ENCODE data around the gene ACAP3.

The ACAP3 gene

DNA sequence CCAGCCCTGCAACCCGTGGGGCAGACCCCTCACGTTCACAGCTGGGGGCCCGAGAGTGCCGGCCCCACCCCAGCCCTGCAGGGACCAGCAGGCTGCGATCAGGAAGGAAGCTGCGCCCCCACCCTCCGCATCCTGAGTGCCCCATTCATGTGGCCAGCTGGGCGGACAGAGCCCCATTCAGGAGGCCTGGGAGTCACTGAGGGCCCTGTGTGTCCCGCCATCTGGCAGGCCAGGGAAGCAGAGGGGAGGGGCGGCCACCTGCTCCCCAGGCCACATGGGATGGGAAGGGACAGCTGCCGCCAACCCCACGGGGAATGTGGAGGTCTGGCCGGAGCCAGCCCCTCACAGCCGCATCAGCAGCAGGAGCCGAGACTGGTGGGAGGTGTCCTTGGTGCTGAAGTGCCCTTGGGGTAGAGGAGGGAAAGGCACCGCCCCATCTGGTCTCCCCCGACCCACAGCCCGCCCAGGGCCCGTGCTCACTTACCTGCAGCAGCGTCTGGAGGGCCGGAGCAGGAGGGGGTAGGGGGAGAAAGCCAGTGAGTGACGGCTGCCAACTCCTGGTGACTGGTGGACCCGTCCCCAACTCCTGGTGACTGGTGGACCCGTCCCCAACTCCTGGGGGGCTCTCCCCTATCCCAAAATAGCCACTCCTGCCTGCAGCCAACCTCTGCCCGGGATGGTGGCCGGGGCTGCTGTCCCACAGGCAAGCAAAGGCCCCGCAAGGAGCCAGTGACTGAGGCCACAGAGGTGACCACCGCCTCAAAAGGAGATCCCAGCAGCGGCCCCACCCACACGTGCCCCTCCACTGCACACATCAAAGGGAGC, 8.7 kb downstream of the ACAP3 start:
- no peak overlapping the region for H3K27ac ChIP-seq (replicated peaks; ENCODE audit: low read length)

DNA sequence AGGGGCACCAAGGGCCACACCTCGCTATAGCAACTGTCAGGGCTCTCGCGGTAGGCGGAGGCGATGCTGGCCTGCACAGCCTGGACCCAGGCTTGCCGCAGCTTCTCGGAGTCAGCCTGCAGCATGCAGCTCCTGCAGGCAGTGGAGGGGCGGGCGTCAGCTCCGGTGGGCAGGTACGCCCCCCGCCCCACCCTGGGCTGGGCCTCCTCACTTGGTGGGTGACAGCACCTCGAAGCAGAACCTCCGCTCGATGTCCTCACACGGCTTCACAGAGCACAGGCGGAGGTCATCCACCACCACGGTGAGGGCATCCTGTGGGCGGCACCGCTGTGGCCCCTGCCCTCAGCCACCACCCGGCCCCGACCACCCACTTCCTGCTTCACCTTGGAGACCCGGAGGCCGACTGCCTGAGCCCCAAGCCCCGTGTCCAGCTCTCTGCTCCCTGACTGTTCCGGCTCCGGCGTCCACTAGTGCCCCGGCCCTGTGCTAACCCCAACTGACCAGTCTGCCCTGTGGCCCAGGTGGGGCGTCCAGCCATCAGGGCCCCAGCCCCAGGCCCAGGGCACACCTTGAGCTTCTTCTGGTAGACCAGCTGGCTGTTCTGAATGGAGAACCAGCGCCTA, 9.8 kb downstream of the ACAP3 start:
- Histone ChIP-seq H2AFZ (ENCODE audit: low read length) (no peak overlapping the region), H3K27ac (replicated peaks; ENCODE audit: low read length) (no peak overlapping the region), H3K9ac (ENCODE audit: low read depth, low read length, poor library complexity) (no peak overlapping the region), H2BK120ac (ENCODE audit: low read depth, low read length) (no peak overlapping the region), H3K4ac (ENCODE audit: low read length) (no peak overlapping the region), H2BK12ac (ENCODE audit: low read length) (no peak overlapping the region), H4K91ac (ENCODE audit: low read depth, low read length, poor library complexity) (no peak overlapping the region), H3K14ac (ENCODE audit: low read length) (no peak overlapping the region), H3K4me2 (ENCODE audit: insufficient read depth, low read length, poor library complexity, severe bottlenecking) (no peak overlapping the region), H3K36me3 (replicated peaks in 1 of 2; ENCODE audit: control insufficient read depth in 2 of 2, insufficient read depth in 2 of 2, low read length in 2 of 2) (peaks cover 3 to 31% of the 10 kb centered on the region in 2 donors), H3K4me1 (ENCODE audit: control insufficient read depth in 2 of 2, insufficient read depth in 1 of 2, low read depth in 1 of 2, low read length in 2 of 2) (no peaks in the 10 kb centered on the region), H2BK15ac (ENCODE audit: low read length) (no peak overlapping the region), H3K79me1 (ENCODE audit: low read depth, low read length) (peaks cover 4% of the 10 kb centered on the region), H2BK5ac (ENCODE audit: low read length) (peak overlapping the region; percentile 24), H3K18ac (ENCODE audit: low read length) (no peak overlapping the region), H3K9me3 (replicated peaks in 1 of 2; ENCODE audit: control insufficient read depth in 2 of 2, insufficient read depth in 1 of 2, low read depth in 1 of 2, low read length in 2 of 2) (peaks cover 0 to 3% of the 10 kb centered on the region in 2 donors), H3K23ac (ENCODE audit: low read depth, low read length, poor library complexity) (no peak overlapping the region), H4K8ac (ENCODE audit: low read depth, low read length) (peak overlapping the region; percentile 43), H2AK5ac (ENCODE audit: low read depth, low read length) (no peak overlapping the region), H3K27me3 (ENCODE audit: control insufficient read depth in 3 of 3, insufficient read depth in 3 of 3, low read depth in 1 of 3, low read length in 3 of 3) (no peaks in the 10 kb centered on the region), H3K4me3 (ENCODE audit: low read length in 2 of 2) (no peak overlapping the region)
- DNase-seq (ENCODE audit: low spot score): no peak
- no CpG with 5 or more reads among the region's 31 CpGs for WGBS, 2 donors (ENCODE audit: extremely low coverage in 2 of 2, insufficient read length in 2 of 2, insufficient replicate concordance in 1 of 2)

More for the DNA sequence above, 8.7 kb downstream of the ACAP3 start:
- H3K9ac ChIP-seq (ENCODE audit: low read depth, low read length, poor library complexity): no peak overlapping the region
- H3K23ac ChIP-seq (ENCODE audit: low read depth, low read length, poor library complexity): peak overlapping the region; percentile 39
- no peak overlapping the region for H2BK15ac ChIP-seq (ENCODE audit: low read length)
- no peak overlapping the region for H2AK5ac ChIP-seq (ENCODE audit: low read depth, low read length)
- H2BK120ac ChIP-seq (ENCODE audit: low read depth, low read length): no peak overlapping the region
- no peak overlapping the region for H2BK12ac ChIP-seq (ENCODE audit: low read length)
- peaks cover 0 to 3% of the 10 kb centered on the region in 2 donors for H3K9me3 ChIP-seq (replicated peaks in 1 of 2; ENCODE audit: control insufficient read depth in 2 of 2, insufficient read depth in 1 of 2, low read depth in 1 of 2, low read length in 2 of 2)
- no peak overlapping the region for H2BK5ac ChIP-seq (ENCODE audit: low read length)
- no peaks in the 10 kb centered on the region for H3K4me1 ChIP-seq (ENCODE audit: control insufficient read depth in 2 of 2, insufficient read depth in 1 of 2, low read depth in 1 of 2, low read length in 2 of 2)
- peaks cover 3 to 28% of the 10 kb centered on the region in 2 donors for H3K36me3 ChIP-seq (replicated peaks in 1 of 2; ENCODE audit: control insufficient read depth in 2 of 2, insufficient read depth in 2 of 2, low read length in 2 of 2)
- no peak overlapping the region for H3K4me3 ChIP-seq (ENCODE audit: low read length in 2 of 2)
- no peak overlapping the region for H3K18ac ChIP-seq (ENCODE audit: low read length)
- DNase-seq (ENCODE audit: low spot score): no peak
- H4K91ac ChIP-seq (ENCODE audit: low read depth, low read length, poor library complexity): no peak overlapping the region
- H3K4me2 ChIP-seq (ENCODE audit: insufficient read depth, low read length, poor library complexity, severe bottlenecking): no peak overlapping the region
- no peak overlapping the region for H3K4ac ChIP-seq (ENCODE audit: low read length)
- H3K27me3 ChIP-seq (ENCODE audit: control insufficient read depth in 3 of 3, insufficient read depth in 3 of 3, low read depth in 1 of 3, low read length in 3 of 3): no peaks in the 10 kb centered on the region
- H3K14ac ChIP-seq (ENCODE audit: low read length): no peak overlapping the region
- no peak overlapping the region for H4K8ac ChIP-seq (ENCODE audit: low read depth, low read length)
- H2AFZ ChIP-seq (ENCODE audit: low read length): no peak overlapping the region
- H3K79me1 ChIP-seq (ENCODE audit: low read depth, low read length): peaks cover 4% of the 10 kb centered on the region
- no CpG with 5 or more reads among the region's 30 CpGs for WGBS, 2 donors (ENCODE audit: extremely low coverage in 2 of 2, insufficient read length in 2 of 2, insufficient replicate concordance in 1 of 2)

DNA sequence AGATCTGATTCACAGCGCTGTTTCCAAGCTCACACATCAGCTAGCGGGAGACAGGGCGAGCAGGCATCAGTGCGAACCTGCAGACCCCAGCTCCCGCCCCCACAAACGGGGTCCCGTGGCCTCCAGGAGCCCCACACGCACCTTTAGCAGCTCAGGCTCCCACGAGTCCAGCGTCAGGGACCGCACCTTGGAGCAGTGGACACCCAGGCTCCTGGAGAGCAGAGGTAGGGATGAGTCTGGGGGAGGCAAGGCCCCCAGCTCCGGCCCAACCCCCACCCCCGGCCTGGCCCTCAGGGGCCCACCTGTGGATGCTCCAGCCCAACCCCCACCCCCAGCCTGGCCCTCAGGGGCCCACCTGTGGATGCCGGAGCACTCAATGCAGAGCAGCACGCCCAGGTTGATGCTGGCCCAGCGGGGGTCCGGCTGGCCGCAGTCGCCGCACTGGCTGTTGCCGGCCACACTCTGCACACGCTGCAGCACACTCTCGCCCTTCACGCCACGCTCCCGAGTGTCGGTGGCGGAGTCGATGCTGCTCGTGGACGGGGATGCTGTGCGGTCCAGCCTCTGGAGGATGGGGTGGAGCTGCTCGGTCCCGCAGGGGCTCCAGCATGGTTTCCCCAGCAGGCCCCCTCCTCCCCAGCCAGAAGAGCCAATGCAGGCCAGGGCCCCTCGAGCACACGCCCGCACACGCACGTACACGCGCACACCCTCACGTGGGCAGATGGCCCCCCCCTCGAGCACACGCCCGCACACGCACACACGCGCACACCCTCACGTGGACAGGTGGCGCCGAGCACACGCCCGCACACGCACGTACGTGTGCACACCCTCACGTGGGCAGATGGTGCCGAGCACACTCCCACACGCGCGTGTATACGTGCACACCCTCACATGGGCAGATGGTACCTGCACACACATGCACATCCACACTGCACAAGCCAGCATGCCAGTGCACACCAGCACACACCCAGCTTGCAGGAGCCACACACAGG, 11.4 kb downstream of the ACAP3 start:
- H3K14ac ChIP-seq (ENCODE audit: low read length): no peak overlapping the region
- peak overlapping the region; percentile 89 for H3K23ac ChIP-seq (ENCODE audit: low read depth, low read length, poor library complexity)
- H3K27me3 ChIP-seq (ENCODE audit: control insufficient read depth in 3 of 3, insufficient read depth in 3 of 3, low read depth in 1 of 3, low read length in 3 of 3): no peaks in the 10 kb centered on the region
- H2BK15ac ChIP-seq (ENCODE audit: low read length): no peak overlapping the region
- H4K91ac ChIP-seq (ENCODE audit: low read depth, low read length, poor library complexity): no peak overlapping the region
- H3K79me1 ChIP-seq (ENCODE audit: low read depth, low read length): peaks cover 4% of the 10 kb centered on the region
- no peak for DNase-seq (ENCODE audit: low spot score)
- WGBS, 2 donors (ENCODE audit: extremely low coverage in 2 of 2, insufficient read length in 2 of 2, insufficient replicate concordance in 1 of 2): no CpG with 5 or more reads among the region's 62 CpGs
- H2BK5ac ChIP-seq (ENCODE audit: low read length): no peak overlapping the region
- no peak overlapping the region for H3K4me2 ChIP-seq (ENCODE audit: insufficient read depth, low read length, poor library complexity, severe bottlenecking)
- no peak overlapping the region for H2AFZ ChIP-seq (ENCODE audit: low read length)
- H3K4me3 ChIP-seq (ENCODE audit: low read length in 2 of 2): peak overlapping the region in 1 of 2 donors; percentile 68
- H2BK12ac ChIP-seq (ENCODE audit: low read length): no peak overlapping the region
- H3K4ac ChIP-seq (ENCODE audit: low read length): no peak overlapping the region
- no peak overlapping the region for H2AK5ac ChIP-seq (ENCODE audit: low read depth, low read length)
- no peak overlapping the region for H2BK120ac ChIP-seq (ENCODE audit: low read depth, low read length)
- H4K8ac ChIP-seq (ENCODE audit: low read depth, low read length): peak overlapping the region; percentile 43
- H3K18ac ChIP-seq (ENCODE audit: low read length): no peak overlapping the region
- H3K9ac ChIP-seq (ENCODE audit: low read depth, low read length, poor library complexity): peak overlapping the region; percentile 70
- H3K9me3 ChIP-seq (replicated peaks in 1 of 2; ENCODE audit: control insufficient read depth in 2 of 2, insufficient read depth in 1 of 2, low read depth in 1 of 2, low read length in 2 of 2): peaks cover 0 to 3% of the 10 kb centered on the region in 2 donors
- peaks cover 3 to 31% of the 10 kb centered on the region in 2 donors for H3K36me3 ChIP-seq (replicated peaks in 1 of 2; ENCODE audit: control insufficient read depth in 2 of 2, insufficient read depth in 2 of 2, low read length in 2 of 2)
- H3K4me1 ChIP-seq (ENCODE audit: control insufficient read depth in 2 of 2, insufficient read depth in 1 of 2, low read depth in 1 of 2, low read length in 2 of 2): no peaks in the 10 kb centered on the region
- H3K27ac ChIP-seq (replicated peaks; ENCODE audit: low read length): no peak overlapping the region

All from neuronal stem cell (in vitro differentiated cells).